ENCODE measurements around the gene HDAC11.
"Not testable (repeated sequence)": the region's sequence is repeated elsewhere in the genome, so short reads cannot be mapped to it uniquely, and the experiment has no call there.

Gene HDAC11

GRCh38 chr3:13508496-13508895 is 28.4 kb downstream of the HDAC11 start:
- DNase-seq, result no peak

- DNase-seq, result no peak
These were observed 29.1 kb downstream of the HDAC11 start for GRCh38 chr3:13509059-13509815.

GRCh38 chr3:13509816-13510192 is 29.7 kb downstream of the HDAC11 start:
- no peak for DNase-seq

GRCh38 chr3:13512451-13512850 is 32.3 kb downstream of the HDAC11 start:
- no peak for DNase-seq

- DNase-seq, result no peak
These were observed 33.2 kb downstream of the HDAC11 start for GRCh38 chr3:13513051-13513912.

- DNase-seq, result no peak
These were observed 33.9 kb downstream of the HDAC11 start for GRCh38 chr3:13513913-13514517.

GRCh38 chr3:13514639-13515435 is 34.7 kb downstream of the HDAC11 start:
- DNase-seq, result no peak

- DNase-seq, result no peak
These were observed 36.0 kb downstream of the HDAC11 start for GRCh38 chr3:13515786-13516759.

GRCh38 chr3:13516760-13517135 is 36.6 kb downstream of the HDAC11 start:
- DNase-seq, result no peak

- DNase-seq, result no peak
These were observed 37.3 kb downstream of the HDAC11 start for GRCh38 chr3:13517253-13517977.

- DNase-seq, result no peak
These were observed 38.4 kb downstream of the HDAC11 start for GRCh38 chr3:13518516-13518953.

- no peak for DNase-seq
These were observed 39.1 kb downstream of the HDAC11 start for GRCh38 chr3:13519006-13519791.

GRCh38 chr3:13520326-13520880 is 40.3 kb downstream of the HDAC11 start:
- DNase-seq, result no peak

GRCh38 chr3:13521309-13521708 is 41.2 kb downstream of the HDAC11 start:
- no peak for DNase-seq

GRCh38 chr3:13521749-13522148 is 41.6 kb downstream of the HDAC11 start:
- not testable (repeated sequence) for DNase-seq

GRCh38 chr3:13522236-13522635 is 42.1 kb downstream of the HDAC11 start:
- DNase-seq, result no peak

GRCh38 chr3:13524979-13525669 is 45.0 kb downstream of the HDAC11 start:
- DNase-seq, result no peak

- no peak for DNase-seq
These were observed 45.9 kb downstream of the HDAC11 start for GRCh38 chr3:13525827-13526625.
